Ovary (tissue), 9 donors: Measurements from ENCODE around the gene CXCR4. TPM values are rescaled to one million over a fixed set of nuclear protein-coding genes. Genes with fewer than 3 reads are reported as not detected.

ENCODE experiments used
- DNase-seq, 5 donors: peaks; one replicate each; pipeline ENCODE4 v3.0.0-alpha.2; 2019 to 2020
- H3K27ac ChIP-seq, 2 donors: fragments of 200-600 bp; one replicate each; pipeline versions ENCODE4 v1.5.1 to v1.8.0; 2019 to 2022
- H3K27me3 ChIP-seq: fragments of 200-600 bp; one replicate; pipeline ENCODE4 v1.8.0; 2022
- H3K36me3 ChIP-seq: fragments of 200-600 bp; sonication (generic); one replicate; pipeline ENCODE4 v1.5.1; 2019
- H3K4me1 ChIP-seq: one replicate; pipeline ENCODE4 v1.8.1; 2013; ENCODE audit warnings: mild to moderate bottlenecking, moderate library complexity; ENCODE audit not compliant: insufficient read depth
- H3K4me3 ChIP-seq: fragments of 200-600 bp; sonication (generic); one replicate; pipeline ENCODE4 v1.5.1; 2017
- H3K9me3 ChIP-seq, 2 donors: fragments of 200-600 bp in 1 of 2; sonication (generic) in 1 of 2; one replicate each; pipeline versions ENCODE4 v1.5.1 to v1.8.1; 2013 to 2019; ENCODE audit warnings: mild to moderate bottlenecking in 1 of 2, moderate library complexity in 1 of 2
- EP300 ChIP-seq: sonication (generic); formaldehyde crosslinking; IDR thresholded peaks from one replicate; pipeline ENCODE4 v1.6.1; 2017; ENCODE audit warnings: antibody characterized with exemption
- POLR2A ChIP-seq: fragments of 450-650 bp; IDR thresholded peaks from one replicate; pipeline ENCODE4 v1.6.1; 2017; ENCODE audit warnings: antibody characterized with exemption, mild to moderate bottlenecking, moderate library complexity
- WGBS, 3 donors: extraction: QIAGEN DNeasy Blood & Tissue Kit in 1 of 3; methylation state at CpG; one replicate each; pipeline versions ENCODE4 v1.1.5 to v1.1.7; 2013 to 2017; 5-methylcytosine and 5-hydroxymethylcytosine counted together
- intact Hi-C, 4 donors: fragments of 100-400 bp; cut with DNase I; formaldehyde crosslinking; loops; one replicate each; pipeline versions ENCODE4 v1.11.0 to v1.15.1; 2022 to 2023
- polyA plus RNA-seq, 2 donors: library from polyadenylated mRNA; stranded (reverse); fragments of 200-250 nt in 1 of 2; fragments of 350-450 nt in 1 of 2; fragmentation: Illumina TruSeq in 1 of 2; extraction: RNeasy Lipid Tissue Mini Kit (QIAGEN cat#74804) in 1 of 2; gene quantifications; one replicate each; pipeline ENCODE4 v1.2.3, GENCODE V29; 2013 to 2014
- total RNA-seq, 7 donors: library from RNA; depleted of rRNA in 2 of 7; stranded (reverse); fragments of >200 nt in 2 of 7; fragmentation: NEBNext Ultra II Directional in 3 of 7; extraction: Animal tissue kit (Norgen Biotek cat#: 25700) in 3 of 7; gene quantifications; one replicate each; pipeline versions ENCODE4 v1.1.0 to v1.2.4, GENCODE V29; 2016 to 2023
- TF ChIP-seq, protein P1 (sequence below), 3 donors: fragments of 450-650 bp in 2 of 3; fragments of 200-600 bp in 1 of 3; IDR thresholded peaks; one replicate each; pipeline versions ENCODE4 v1.5.1 to v1.8.0; 2016 to 2022; ENCODE audit warnings: antibody characterized with exemption in 3 of 3, mild to moderate bottlenecking in 1 of 3
- donor health status: DM: no; HTN: no; CAD: no; lungs with moderate emphysema.
- donor health status: DM: no; HTN: no; CAD: no.
- donor health status: Bipolar disorder and iron deficiency.
- donor health status: DM: yes; HTN: yes; CAD: no.
- donor health status: DM: no; HTN: no; CAD: no.
- donor health status: DM: yes; HTN: yes; CAD: no.

Gene CXCR4
- total and polyA plus RNA-seq, 9 donors, result 2.7 to 33.0 (median 8.9) TPM

DNA sequence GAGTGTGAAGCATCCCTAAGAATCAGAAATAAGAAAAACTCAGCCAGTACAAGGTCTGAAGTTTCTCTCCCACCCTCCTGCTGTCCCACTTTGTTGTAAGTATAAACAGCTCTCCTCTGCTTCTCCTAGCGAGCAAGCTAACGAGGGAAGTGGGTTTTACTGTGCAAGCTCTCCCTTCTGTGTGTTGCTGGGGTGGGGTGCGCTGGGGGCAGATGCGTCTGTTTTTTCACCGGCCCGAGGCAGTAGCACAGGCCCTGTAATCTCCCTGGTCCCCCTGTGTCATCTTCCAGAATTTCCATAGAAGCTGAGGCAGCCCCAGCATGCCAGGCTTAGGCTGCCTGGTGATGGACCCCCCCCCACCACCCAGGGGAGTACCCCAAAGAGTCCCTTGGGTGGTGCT, 9.4 kb upstream of the CXCR4 start:
- DNase-seq, result no peak
- Histone ChIP-seq H3K27ac (no peak overlapping the region), H3K4me1 (no peaks in the 10 kb centered on the region), H3K4me3 (no peak overlapping the region), H3K27me3 (no peaks in the 10 kb centered on the region), H3K9me3 (no peaks in the 10 kb centered on the region), H3K36me3 (no peaks in the 10 kb centered on the region)
- no peak for TF ChIP-seq POLR2A
- no peak for TF ChIP-seq EP300
- TF ChIP-seq, protein P1, sequence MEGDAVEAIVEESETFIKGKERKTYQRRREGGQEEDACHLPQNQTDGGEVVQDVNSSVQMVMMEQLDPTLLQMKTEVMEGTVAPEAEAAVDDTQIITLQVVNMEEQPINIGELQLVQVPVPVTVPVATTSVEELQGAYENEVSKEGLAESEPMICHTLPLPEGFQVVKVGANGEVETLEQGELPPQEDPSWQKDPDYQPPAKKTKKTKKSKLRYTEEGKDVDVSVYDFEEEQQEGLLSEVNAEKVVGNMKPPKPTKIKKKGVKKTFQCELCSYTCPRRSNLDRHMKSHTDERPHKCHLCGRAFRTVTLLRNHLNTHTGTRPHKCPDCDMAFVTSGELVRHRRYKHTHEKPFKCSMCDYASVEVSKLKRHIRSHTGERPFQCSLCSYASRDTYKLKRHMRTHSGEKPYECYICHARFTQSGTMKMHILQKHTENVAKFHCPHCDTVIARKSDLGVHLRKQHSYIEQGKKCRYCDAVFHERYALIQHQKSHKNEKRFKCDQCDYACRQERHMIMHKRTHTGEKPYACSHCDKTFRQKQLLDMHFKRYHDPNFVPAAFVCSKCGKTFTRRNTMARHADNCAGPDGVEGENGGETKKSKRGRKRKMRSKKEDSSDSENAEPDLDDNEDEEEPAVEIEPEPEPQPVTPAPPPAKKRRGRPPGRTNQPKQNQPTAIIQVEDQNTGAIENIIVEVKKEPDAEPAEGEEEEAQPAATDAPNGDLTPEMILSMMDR (IDR thresholded peaks at IDR 0.05), result no peak
- WGBS, 3 donors, result 80 to 87% (median 83%) methylated on average over 6 of the region's 6 CpGs
- intact Hi-C loops, result no loop called here

DNA sequence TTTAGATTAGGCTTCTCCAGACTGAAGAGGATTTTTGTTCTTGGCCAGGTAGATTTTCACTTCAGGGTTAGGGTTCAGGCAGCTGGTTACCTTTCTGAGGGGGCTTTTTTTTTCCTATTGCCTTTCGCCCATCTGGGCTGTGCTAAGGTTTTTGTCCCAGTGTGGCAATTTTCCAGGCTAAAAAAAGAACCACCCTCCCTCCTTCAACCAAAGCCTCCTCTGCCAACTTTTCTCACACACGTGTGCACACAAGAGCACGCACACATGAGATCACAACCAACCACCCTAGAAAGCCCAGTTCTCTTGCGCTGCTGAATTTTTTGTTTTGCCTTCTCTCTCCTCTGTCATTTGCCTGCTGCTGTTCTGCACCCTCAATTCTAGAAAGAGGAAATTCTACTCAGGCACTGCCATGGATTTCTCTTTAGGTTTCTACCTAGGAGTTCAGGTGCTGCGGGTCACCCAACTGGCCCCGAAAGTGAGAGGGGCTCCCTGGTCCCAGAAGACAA, 8.5 kb upstream of the CXCR4 start:
- no peak for TF ChIP-seq POLR2A
- TF ChIP-seq, protein P1 (IDR thresholded peaks at IDR 0.05), result no peak
- TF ChIP-seq EP300, result no peak
- Histone ChIP-seq H3K36me3 (no peaks in the 10 kb centered on the region), H3K4me1 (no peaks in the 10 kb centered on the region), H3K9me3 (no peaks in the 10 kb centered on the region), H3K27ac (no peak overlapping the region), H3K27me3 (no peaks in the 10 kb centered on the region), H3K4me3 (no peak overlapping the region)
- intact Hi-C loops, result no loop called here
- no peak for DNase-seq
- 35 to 45% (median 43%) methylated on average over 6 of the region's 6 CpGs for WGBS, 3 donors

DNA sequence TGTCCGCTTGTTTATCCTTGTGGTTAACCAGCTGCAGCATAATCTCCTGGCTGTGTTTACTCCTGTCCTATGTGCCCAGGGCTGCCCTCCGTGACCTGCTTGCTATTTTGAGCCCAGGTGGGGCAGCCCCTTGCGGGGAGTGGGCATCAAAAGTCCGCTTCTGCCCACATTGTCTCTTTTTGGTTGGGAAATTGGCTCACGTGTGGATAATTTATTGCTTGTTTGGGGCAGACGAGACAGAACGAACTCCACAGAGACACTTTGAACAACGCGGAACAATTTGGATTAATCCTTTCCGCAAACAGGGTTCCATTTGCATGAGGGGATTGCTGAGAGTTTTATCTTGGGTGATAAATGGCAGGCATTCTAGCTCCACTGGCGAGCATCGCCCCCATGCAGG, 8.1 kb upstream of the CXCR4 start:
- no peak overlapping the region for H3K27ac ChIP-seq
- no peak overlapping the region for H3K4me3 ChIP-seq
- H3K27me3 ChIP-seq, result no peaks in the 10 kb centered on the region
- TF ChIP-seq, protein P1 (IDR thresholded peaks at IDR 0.05), result no peak
- no peak for TF ChIP-seq EP300
- no peak for DNase-seq
- H3K4me1 ChIP-seq, result no peaks in the 10 kb centered on the region
- H3K36me3 ChIP-seq, result no peaks in the 10 kb centered on the region
- WGBS, 3 donors, result 24 to 37% (median 26%) methylated on average over 12 of the region's 12 CpGs
- no peaks in the 10 kb centered on the region for H3K9me3 ChIP-seq
- intact Hi-C loops, result no loop called here

DNA sequence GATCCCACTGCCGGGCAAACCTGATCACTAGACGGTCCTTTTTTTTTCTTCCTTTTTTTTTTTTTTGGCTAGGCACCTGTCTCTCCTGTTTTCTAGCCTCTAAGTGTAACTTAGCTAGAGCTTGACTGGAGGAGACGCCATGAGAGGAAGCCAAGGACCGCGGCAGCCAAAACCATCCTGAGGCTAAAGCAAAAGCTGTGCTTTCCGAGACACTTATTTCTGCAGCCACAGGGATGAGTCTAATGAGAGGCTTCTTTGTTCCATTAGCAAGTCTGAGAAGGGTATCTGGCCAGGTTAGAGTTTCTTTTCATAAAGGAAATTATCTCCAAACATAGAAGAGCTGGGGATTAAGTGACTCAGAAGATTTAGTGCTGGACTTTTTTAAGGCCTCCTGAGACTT, 7.3 kb upstream of the CXCR4 start:
- no peak overlapping the region for H3K4me3 ChIP-seq
- DNase-seq, result no peak
- H3K9me3 ChIP-seq, result no peaks in the 10 kb centered on the region
- no peak for TF ChIP-seq EP300
- 66 to 79% (median 71%) methylated on average over 6 of the region's 6 CpGs for WGBS, 3 donors
- no peaks in the 10 kb centered on the region for H3K36me3 ChIP-seq
- intact Hi-C loops, result no loop called here
- H3K27me3 ChIP-seq, result no peaks in the 10 kb centered on the region
- H3K4me1 ChIP-seq, result no peaks in the 10 kb centered on the region
- H3K27ac ChIP-seq, result no peak overlapping the region

DNA sequence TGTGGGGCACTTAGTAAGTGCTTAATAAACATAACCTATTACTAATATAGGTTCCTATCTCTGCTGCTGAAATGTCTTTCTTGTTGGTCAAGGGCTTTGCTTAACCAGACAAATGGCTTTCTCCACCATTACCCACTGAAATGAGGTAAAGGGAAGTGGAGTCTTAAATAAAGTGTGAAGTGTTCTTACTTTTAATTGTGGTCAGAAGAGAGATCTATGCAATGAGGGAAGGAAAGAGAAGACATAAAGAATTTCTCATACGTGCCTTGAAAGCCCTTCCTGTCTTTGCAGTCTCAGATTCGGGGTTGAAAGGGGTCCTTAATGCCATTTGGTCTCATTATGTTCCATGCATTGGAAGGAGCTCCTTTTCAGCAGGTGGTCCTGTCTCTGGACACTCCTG, 6.9 kb upstream of the CXCR4 start:
- no peak overlapping the region for H3K27ac ChIP-seq
- DNase-seq, result no peak
- WGBS, 3 donors, result 56 to 81% (median 77%) methylated on average over 2 of the region's 2 CpGs
- no peak for TF ChIP-seq EP300
- no peak for TF ChIP-seq POLR2A
- TF ChIP-seq, protein P1 (IDR thresholded peaks at IDR 0.05), result no peak
- H3K27me3 ChIP-seq, result no peaks in the 10 kb centered on the region
- H3K36me3 ChIP-seq, result no peaks in the 10 kb centered on the region
- H3K4me3 ChIP-seq, result no peak overlapping the region
- H3K4me1 ChIP-seq, result no peaks in the 10 kb centered on the region
- no peaks in the 10 kb centered on the region for H3K9me3 ChIP-seq
- intact Hi-C loops, result no loop called here
